Breast epithelium (tissue), 3 donors: ENCODE measurements around the gene SYTL4.

ENCODE experiments used
- CTCF ChIP-seq, 3 donors: fragments of 450-650 bp; IDR thresholded peaks; one replicate each; pipeline ENCODE4 v1.5.1; 2016 to 2017; ENCODE audit warnings: antibody characterized with exemption in 3 of 3, mild to moderate bottlenecking in 3 of 3, moderate library complexity in 3 of 3
- POLR2A ChIP-seq: fragments of 450-650 bp; IDR thresholded peaks from one replicate; pipeline ENCODE4 v1.6.1; 2016; ENCODE audit warnings: antibody characterized with exemption, mild to moderate bottlenecking, moderate library complexity
- POLR2AphosphoS5 ChIP-seq, 3 donors: sonication (generic); formaldehyde crosslinking; IDR thresholded peaks; one replicate each; pipeline ENCODE4 v1.6.1; 2017; ENCODE audit warnings: antibody characterized with exemption in 3 of 3

GRCh38 chrX:100695991-100696390, 35.9 kb downstream of the SYTL4 start:
- TF ChIP-seq CTCF (IDR thresholded peaks at IDR 0.05): no peak
- TF ChIP-seq POLR2A: no peak
- no peak for TF ChIP-seq POLR2AphosphoS5 (IDR thresholded peaks at IDR 0.05)
